Right lobe of liver (tissue), 6 donors: ENCODE data around the gene MIA. TPM values are rescaled to one million over a fixed set of nuclear protein-coding genes. Genes with fewer than 3 reads are reported as not detected.

Experiments used
- ATAC-seq, 4 donors: fragments of 200-7000 bp; cut with Tn5 transposase; one replicate each; pipeline ENCODE4 v1.9.1; 2020; ENCODE audit warnings: mild to moderate bottlenecking in 4 of 4, moderate library complexity in 4 of 4
- DNase-seq, 3 donors: peaks; one replicate each; pipeline ENCODE4 v3.0.0-alpha.2; 2020
- H3K27ac ChIP-seq, 3 donors: fragments of 200-600 bp; one replicate each; pipeline ENCODE4 v1.8.0; 2022
- H3K27me3 ChIP-seq, 2 donors: fragments of 200-600 bp; one replicate each; pipeline ENCODE4 v1.8.0; 2022
- H3K36me3 ChIP-seq, 4 donors: fragments of 200-600 bp; sonication (generic) in 1 of 4; one replicate each; pipeline versions ENCODE4 v1.5.1 to v1.8.0; 2017 to 2022; ENCODE audit warnings: control low read depth in 1 of 4
- H3K4me1 ChIP-seq, 4 donors: fragments of 200-600 bp; sonication (generic) in 1 of 4; one replicate each; pipeline versions ENCODE4 v1.5.1 to v1.8.0; 2017 to 2022; ENCODE audit warnings: control low read depth in 1 of 4
- H3K4me3 ChIP-seq, 3 donors: fragments of 200-600 bp; one replicate each; pipeline ENCODE4 v1.8.0; 2022
- H3K9me3 ChIP-seq, 4 donors: fragments of 200-600 bp; sonication (generic) in 1 of 4; one replicate each; pipeline versions ENCODE4 v1.5.1 to v1.8.0; 2017 to 2022; ENCODE audit warnings: control low read depth in 1 of 4
- CTCF ChIP-seq, 4 donors: fragments of 200-600 bp in 3 of 4; fragments of 450-650 bp in 1 of 4; IDR thresholded peaks; one replicate each; pipeline versions ENCODE4 v1.5.1 to v1.8.0; 2016 to 2022; ENCODE audit warnings: antibody characterized with exemption in 4 of 4, mild to moderate bottlenecking in 2 of 4
- POLR2A ChIP-seq: fragments of 450-650 bp; IDR thresholded peaks from one replicate; pipeline ENCODE4 v1.6.1; 2017; ENCODE audit warnings: antibody characterized with exemption, mild to moderate bottlenecking
- WGBS: methylation state at CpG from one replicate; pipeline ENCODE4 v1.1.6; 2018; ENCODE audit warnings: low coverage, low lambda C conversion rate; ENCODE audit not compliant: insufficient coverage; ENCODE audit errors: missing lambda C conversion rate; 5-methylcytosine and 5-hydroxymethylcytosine counted together
- intact Hi-C, 2 donors: fragments of 100-400 bp; cut with DNase I; formaldehyde crosslinking; loops; one replicate each; pipeline versions ENCODE4 v1.11.2 to v1.14.1; 2022
- total RNA-seq, 6 experiments: library from RNA; depleted of rRNA in 2 of 6; stranded (reverse); fragments of >200 nt in 2 of 6; fragmentation: NEBNext Ultra II Directional in 3 of 6; extraction: Animal tissue kit (Norgen Biotek cat#: 25700) in 3 of 6; gene quantifications; one replicate each; pipeline versions ENCODE4 v1.1.0 to v1.2.4, GENCODE V29; 2016 to 2023
- donor health status: DM: no; HTN: yes; CAD: no.
- donor health status: DM: no; HTN: no; CAD: no.
- donor health status: DM: no; HTN: no; CAD: no.
- donor health status: DM: no; HTN: yes; CAD: no.
- donor health status: DM: no; HTN: yes; CAD: no.

Gene MIA
- total RNA-seq, 6 experiments from 2014 or later = 0.86 to 1.9 (median 1.1) TPM; not detected in 3

GRCh38 chr19:40799558-40800338, 24.4 kb downstream of the MIA start:
- peaks cover 0 to 7% (median 0%) of the 10 kb centered on the region in 4 donors for H3K36me3 ChIP-seq
- H3K27me3 ChIP-seq = no peaks in the 10 kb centered on the region
- H3K4me1 ChIP-seq = peaks cover 0 to 47% (median 19%) of the 10 kb centered on the region in 4 donors
- H3K4me3 ChIP-seq = peak overlapping the region; percentile 83 to 93 (median 89)
- intact Hi-C loops = loop anchor here in 1 of 2 donors (10.0 kb wide), 1 partner anchor 135 kb away; no protein-coding TSS in a partner anchor
- no peaks in the 10 kb centered on the region for H3K9me3 ChIP-seq
- TF ChIP-seq CTCF (IDR thresholded peaks at IDR 0.05) (no peak), POLR2A (no peak)
- peak; percentile 70 to 79 (median 75) for DNase-seq
- peak in 3 of 4 donors; percentile 2 to 11 (median 5) for ATAC-seq
- peak overlapping the region; percentile 77 to 92 (median 80) for H3K27ac ChIP-seq
- 5% methylated on average over 24 of the region's 40 CpGs for WGBS

- H3K27ac ChIP-seq = peak overlapping the region; percentile 77 to 92 (median 80)
- intact Hi-C loops = loop anchor here in 1 of 2 donors (10.0 kb wide), 1 partner anchor 136 kb away; no protein-coding TSS in a partner anchor
- TF ChIP-seq CTCF (IDR thresholded peaks at IDR 0.05) = no peak
- no peak for TF ChIP-seq POLR2A
- ATAC-seq (no peak), DNase-seq (peak in 2 of 3 donors; percentile 57 to 58)
- WGBS = 30% methylated on average over 2 of the region's 27 CpGs
- H3K9me3 ChIP-seq = no peaks in the 10 kb centered on the region
- no peaks in the 10 kb centered on the region for H3K27me3 ChIP-seq
- peak overlapping the region; percentile 83 to 93 (median 89) for H3K4me3 ChIP-seq
- H3K36me3 ChIP-seq = peaks cover 0 to 7% (median 0%) of the 10 kb centered on the region in 4 donors
- H3K4me1 ChIP-seq = peaks cover 0 to 54% (median 23%) of the 10 kb centered on the region in 4 donors
Observed at GRCh38 chr19:40800339-40800996, 25.1 kb downstream of the MIA start.

- peaks cover 0 to 59% (median 26%) of the 10 kb centered on the region in 4 donors for H3K4me1 ChIP-seq
- intact Hi-C loops = loop anchor here in 1 of 2 donors (10.0 kb wide), 1 partner anchor 136 kb away; no protein-coding TSS in a partner anchor
- WGBS = no CpG with 5 or more reads among the region's 27 CpGs
- peak overlapping the region in 2 of 3 donors; percentile 83 to 93 for H3K4me3 ChIP-seq
- TF ChIP-seq CTCF (IDR thresholded peaks at IDR 0.05) = no peak
- no peak for TF ChIP-seq POLR2A
- no peaks in the 10 kb centered on the region for H3K9me3 ChIP-seq
- no peaks in the 10 kb centered on the region for H3K27me3 ChIP-seq
- peaks cover 0 to 7% (median 0%) of the 10 kb centered on the region in 4 donors for H3K36me3 ChIP-seq
- H3K27ac ChIP-seq = no peak overlapping the region
- ATAC-seq (no peak), DNase-seq (peak in 1 of 3 donors; percentile 62)
Observed at GRCh38 chr19:40800997-40801377, 25.7 kb downstream of the MIA start.

GRCh38 chr19:40801426-40802299, 26.3 kb downstream of the MIA start:
- ATAC-seq = no peak
- H3K4me1 ChIP-seq = peaks cover 0 to 62% (median 26%) of the 10 kb centered on the region in 4 donors
- H3K4me3 ChIP-seq = no peak overlapping the region
- intact Hi-C loops = loop anchor here in 1 of 2 donors (10.0 kb wide), 1 partner anchor 137 kb away; no protein-coding TSS in a partner anchor
- H3K9me3 ChIP-seq = no peaks in the 10 kb centered on the region
- H3K27me3 ChIP-seq = no peaks in the 10 kb centered on the region
- WGBS = 47% methylated on average over 3 of the region's 13 CpGs
- no peak for TF ChIP-seq CTCF (IDR thresholded peaks at IDR 0.05)
- no peak for TF ChIP-seq POLR2A
- H3K36me3 ChIP-seq = peaks cover 0 to 7% (median 0%) of the 10 kb centered on the region in 4 donors
- peak overlapping the region in 2 of 3 donors; percentile 35 to 71 for H3K27ac ChIP-seq
- DNase-seq = peak in 1 of 3 donors; percentile 52
